Measurements from ENCODE around the gene FBXO7.

FBXO7 gene

GRCh38 chr22:32528984-32529982 is 54.7 kb downstream of the FBXO7 start:
- in situ Hi-C loops (cut with MboI; ENCODE audit: low sequenced_read_pairs) = loop anchor here (25.0 kb wide), 2 partner anchors 258 to 458 kb away; no protein-coding TSS in a partner anchor

GRCh38 chr22:32531228-32531627 is 56.6 kb downstream of the FBXO7 start:
- in situ Hi-C loops (cut with MboI; ENCODE audit: low sequenced_read_pairs) = loop anchor here (25.0 kb wide), 2 partner anchors 256 to 456 kb away; no protein-coding TSS in a partner anchor

- in situ Hi-C loops (cut with MboI; ENCODE audit: low sequenced_read_pairs) = loop anchor here (25.0 kb wide), 2 partner anchors 255 to 455 kb away; no protein-coding TSS in a partner anchor
Observed at GRCh38 chr22:32531931-32532819, 57.6 kb downstream of the FBXO7 start.

GRCh38 chr22:32532820-32533128 is 58.2 kb downstream of the FBXO7 start:
- in situ Hi-C loops (cut with MboI; ENCODE audit: low sequenced_read_pairs) = loop anchor here (25.0 kb wide), 2 partner anchors 255 to 455 kb away; no protein-coding TSS in a partner anchor

GRCh38 chr22:32533265-32534111 is 58.9 kb downstream of the FBXO7 start:
- in situ Hi-C loops (cut with MboI; ENCODE audit: low sequenced_read_pairs) = loop anchor here (25.0 kb wide), 2 partner anchors 254 to 454 kb away; no protein-coding TSS in a partner anchor

GRCh38 chr22:32534252-32535235 is 59.9 kb downstream of the FBXO7 start:
- in situ Hi-C loops (cut with MboI; ENCODE audit: low sequenced_read_pairs) = loop anchor here (25.0 kb wide), 2 partner anchors 253 to 453 kb away; no protein-coding TSS in a partner anchor

GRCh38 chr22:32535531-32536190 is 61.0 kb downstream of the FBXO7 start:
- in situ Hi-C loops (cut with MboI; ENCODE audit: low sequenced_read_pairs) = loop anchor here (25.0 kb wide), 2 partner anchors 252 to 452 kb away; no protein-coding TSS in a partner anchor

- in situ Hi-C loops (cut with MboI; ENCODE audit: low sequenced_read_pairs) = loop anchor here (25.0 kb wide), 2 partner anchors 251 to 451 kb away; no protein-coding TSS in a partner anchor
Observed at GRCh38 chr22:32536352-32536751, 61.7 kb downstream of the FBXO7 start.

- in situ Hi-C loops (cut with MboI; ENCODE audit: low sequenced_read_pairs) = loop anchor here (25.0 kb wide), 2 partner anchors 249 to 449 kb away; no protein-coding TSS in a partner anchor
Observed at GRCh38 chr22:32538521-32538920, 63.9 kb downstream of the FBXO7 start.

- in situ Hi-C loops (cut with MboI; ENCODE audit: low sequenced_read_pairs) = loop anchor here (25.0 kb wide), 2 partner anchors 247 to 447 kb away; no protein-coding TSS in a partner anchor
Observed at GRCh38 chr22:32539631-32540421, 65.2 kb downstream of the FBXO7 start.

GRCh38 chr22:32541481-32541880 is 66.9 kb downstream of the FBXO7 start:
- in situ Hi-C loops (cut with MboI; ENCODE audit: low sequenced_read_pairs) = loop anchor here (25.0 kb wide), 2 partner anchors 246 to 446 kb away; no protein-coding TSS in a partner anchor

GRCh38 chr22:32542066-32542676 is 67.6 kb downstream of the FBXO7 start:
- in situ Hi-C loops (cut with MboI; ENCODE audit: low sequenced_read_pairs) = loop anchor here (25.0 kb wide), 2 partner anchors 245 to 445 kb away; no protein-coding TSS in a partner anchor

- in situ Hi-C loops (cut with MboI; ENCODE audit: low sequenced_read_pairs) = loop anchor here (25.0 kb wide), 2 partner anchors 244 to 444 kb away; no protein-coding TSS in a partner anchor
Observed at GRCh38 chr22:32542677-32543357, 68.2 kb downstream of the FBXO7 start.

GRCh38 chr22:32544953-32545558 is 70.4 kb downstream of the FBXO7 start:
- in situ Hi-C loops (cut with MboI; ENCODE audit: low sequenced_read_pairs) = loop anchor here (25.0 kb wide), 2 partner anchors 242 to 442 kb away; no protein-coding TSS in a partner anchor

- in situ Hi-C loops (cut with MboI; ENCODE audit: low sequenced_read_pairs) = loop anchor here (25.0 kb wide), 2 partner anchors 242 to 442 kb away; no protein-coding TSS in a partner anchor
Observed at GRCh38 chr22:32545801-32546200, 71.2 kb downstream of the FBXO7 start.

Measured in HL-60/S4 treated with phorbol 12-myristate 13-acetate at 8.2 ng/mL for 4 days and 3 days (cell line).